Gastroesophageal sphincter (tissue), 4 donors: Measurements from ENCODE around the gene PTK7. TPM values are rescaled to one million over a fixed set of nuclear protein-coding genes. Genes with fewer than 3 reads are reported as not detected.

Experiments used
- ATAC-seq: fragments of 150-250 bp; one replicate; pipeline ENCODE4 v1.9.1; 2016; ENCODE audit warnings: mild to moderate bottlenecking, moderate library complexity
- H3K27ac ChIP-seq, 4 donors: fragments of 200-600 bp; sonication (generic) in 3 of 4; 1 replicate in 3 of 4; 2 replicates in 1 of 4; pipeline ENCODE4 v1.5.1; 2016 to 2019
- H3K27me3 ChIP-seq: fragments of 200-600 bp; sonication (generic); one replicate; pipeline ENCODE4 v1.5.1; 2019
- H3K36me3 ChIP-seq, 2 donors: fragments of 200-600 bp; sonication (generic); one replicate each; pipeline ENCODE4 v1.5.1; 2019; ENCODE audit warnings: control low read depth in 1 of 2
- H3K4me1 ChIP-seq, 3 donors: fragments of 200-600 bp; sonication (generic); 1 replicate in 2 of 3; 2 replicates in 1 of 3; pipeline ENCODE4 v1.5.1; 2016 to 2019; ENCODE audit warnings: control low read depth in 2 of 3
- H3K4me3 ChIP-seq, 2 donors: fragments of 200-600 bp; sonication (generic); one replicate each; pipeline ENCODE4 v1.5.1; 2019; ENCODE audit warnings: mild to moderate bottlenecking in 1 of 2, moderate library complexity in 1 of 2
- H3K9me3 ChIP-seq, 3 donors: fragments of 200-600 bp; sonication (generic); one replicate each; pipeline ENCODE4 v1.5.1; 2017 to 2019; ENCODE audit warnings: control low read depth in 2 of 3
- EP300 ChIP-seq: sonication (generic); formaldehyde crosslinking; IDR thresholded peaks from one replicate; pipeline ENCODE4 v1.6.1; 2017; ENCODE audit warnings: antibody characterized with exemption, mild to moderate bottlenecking
- POLR2A ChIP-seq, 2 donors: fragments of 450-650 bp; IDR thresholded peaks; one replicate each; pipeline ENCODE4 v1.6.1; 2017; ENCODE audit warnings: antibody characterized with exemption in 2 of 2, mild to moderate bottlenecking in 2 of 2, moderate library complexity in 1 of 2
- POLR2AphosphoS5 ChIP-seq: sonication (generic); formaldehyde crosslinking; IDR thresholded peaks from one replicate; pipeline ENCODE4 v1.6.1; 2017; ENCODE audit warnings: antibody characterized with exemption
- WGBS, 2 donors: methylation state at CpG; one replicate each; pipeline ENCODE4 v1.1.5; 2018; ENCODE audit warnings: low coverage in 1 of 2; 5-methylcytosine and 5-hydroxymethylcytosine counted together
- total RNA-seq, 4 donors: library from RNA; depleted of rRNA; stranded (reverse); fragments of >200 nt; gene quantifications; one replicate each; pipeline ENCODE4 v1.1.0, GENCODE V29; 2016
- TF ChIP-seq, protein P1 (sequence below), 4 experiments: fragments of 200-600 bp in 2 of 4; fragments of 450-650 bp in 2 of 4; sonication (generic) in 1 of 4; IDR thresholded peaks; one replicate each; pipeline ENCODE4 v1.5.1; 2017 to 2019; ENCODE audit warnings: antibody characterized with exemption in 4 of 4, mild to moderate bottlenecking in 2 of 4, moderate library complexity in 2 of 4

PTK7 gene
- 10 to 100 TPM in 1 of 4 donors, 1 to 10 TPM in 3; 2.0 to 11.6 (median 7.7) TPM for total RNA-seq

- ATAC-seq: peak; percentile 44
- peak within 1 kb of the TSS; percentile 19 to 59 for H3K4me3 ChIP-seq
- no peak for TF ChIP-seq POLR2A (IDR thresholded peaks at IDR 0.05)
- TF ChIP-seq, protein P1, sequence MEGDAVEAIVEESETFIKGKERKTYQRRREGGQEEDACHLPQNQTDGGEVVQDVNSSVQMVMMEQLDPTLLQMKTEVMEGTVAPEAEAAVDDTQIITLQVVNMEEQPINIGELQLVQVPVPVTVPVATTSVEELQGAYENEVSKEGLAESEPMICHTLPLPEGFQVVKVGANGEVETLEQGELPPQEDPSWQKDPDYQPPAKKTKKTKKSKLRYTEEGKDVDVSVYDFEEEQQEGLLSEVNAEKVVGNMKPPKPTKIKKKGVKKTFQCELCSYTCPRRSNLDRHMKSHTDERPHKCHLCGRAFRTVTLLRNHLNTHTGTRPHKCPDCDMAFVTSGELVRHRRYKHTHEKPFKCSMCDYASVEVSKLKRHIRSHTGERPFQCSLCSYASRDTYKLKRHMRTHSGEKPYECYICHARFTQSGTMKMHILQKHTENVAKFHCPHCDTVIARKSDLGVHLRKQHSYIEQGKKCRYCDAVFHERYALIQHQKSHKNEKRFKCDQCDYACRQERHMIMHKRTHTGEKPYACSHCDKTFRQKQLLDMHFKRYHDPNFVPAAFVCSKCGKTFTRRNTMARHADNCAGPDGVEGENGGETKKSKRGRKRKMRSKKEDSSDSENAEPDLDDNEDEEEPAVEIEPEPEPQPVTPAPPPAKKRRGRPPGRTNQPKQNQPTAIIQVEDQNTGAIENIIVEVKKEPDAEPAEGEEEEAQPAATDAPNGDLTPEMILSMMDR (IDR thresholded peaks at IDR 0.05): no peak
- no peak for TF ChIP-seq EP300
- no peak for TF ChIP-seq POLR2AphosphoS5
- no peaks in the 10 kb centered on the region for H3K9me3 ChIP-seq
- WGBS, 2 donors: 0% methylated on average over 2 of the region's 60 CpGs; no CpG with 5 or more reads in 1 of the 2 donors
- H3K36me3 ChIP-seq: peaks cover 0 to 44% of the 10 kb centered on the region in 2 donors
- peaks cover 32% of the 10 kb centered on the region for H3K27me3 ChIP-seq
- peaks cover 0 to 28% (median 6%) of the 10 kb centered on the region in 3 donors for H3K4me1 ChIP-seq
- peak within 1 kb of the TSS in 1 of 4 donors; percentile 23 for H3K27ac ChIP-seq
Measured at GRCh38 chr6:43075670-43076463, at the start of gene PTK7. Gene PTK7, plus strand, starts transcription at chr6:43076314. Its CDS starts 175 bp downstream, at chr6:43076489.

DNA sequence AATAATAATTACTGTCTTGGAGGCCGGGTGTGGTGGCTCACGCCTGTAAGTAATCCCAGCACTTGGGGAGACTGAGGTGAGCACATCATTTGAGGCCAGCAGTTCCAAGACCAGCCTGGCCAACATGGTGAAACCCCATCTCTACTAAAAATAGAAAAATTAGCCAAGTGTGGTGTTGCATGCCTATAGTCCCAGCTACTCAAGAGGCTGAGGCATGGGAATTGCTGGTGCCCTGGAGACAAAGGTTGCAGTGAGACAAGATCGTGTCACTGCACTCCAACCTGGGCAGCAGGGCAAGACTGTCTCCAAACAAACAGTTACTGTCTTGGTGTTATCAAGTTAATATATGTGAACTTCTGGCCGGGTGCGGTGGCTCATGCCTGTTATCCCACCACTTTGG is 49.7 kb upstream of the PTK7 start:
- Histone ChIP-seq H3K27ac (no peak overlapping the region), H3K9me3 (no peaks in the 10 kb centered on the region), H3K4me3 (no peak overlapping the region), H3K4me1 (peaks cover 0 to 29% (median 11%) of the 10 kb centered on the region in 3 donors), H3K27me3 (no peaks in the 10 kb centered on the region), H3K36me3 (peaks cover 3 to 81% of the 10 kb centered on the region in 2 donors)
- 84 to 92% methylated on average over 3 to 5 of the region's 5 CpGs for WGBS, 2 donors
- TF ChIP-seq POLR2AphosphoS5: no peak
- TF ChIP-seq EP300: no peak
- TF ChIP-seq POLR2A (IDR thresholded peaks at IDR 0.05): no peak
- TF ChIP-seq, protein P1 (IDR thresholded peaks at IDR 0.05): no peak
- ATAC-seq: no peak

DNA sequence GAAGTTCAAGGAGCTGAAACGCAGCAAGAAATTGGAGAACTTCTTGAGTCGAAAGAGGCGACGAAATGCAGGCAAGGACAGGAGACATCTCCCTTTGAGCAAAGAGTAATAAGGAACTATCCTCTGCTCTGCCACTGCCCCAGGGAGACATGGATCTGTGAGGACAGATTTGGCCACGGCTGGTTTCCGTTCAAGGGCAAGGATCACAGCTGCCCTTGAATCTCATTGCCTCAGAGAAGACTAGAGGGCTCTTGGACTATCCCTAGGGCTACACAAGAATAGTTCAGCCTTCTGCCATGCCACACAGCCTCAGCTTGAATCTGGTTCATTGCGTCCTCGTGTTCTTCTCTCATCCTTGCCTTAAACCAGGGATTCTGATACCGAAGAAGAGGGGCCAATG is 47.0 kb upstream of the PTK7 start:
- Histone ChIP-seq H3K4me1 (peaks cover 0 to 8% (median 0%) of the 10 kb centered on the region in 3 donors), H3K9me3 (no peaks in the 10 kb centered on the region), H3K27ac (no peak overlapping the region), H3K36me3 (peaks cover 3 to 99% of the 10 kb centered on the region in 2 donors), H3K27me3 (no peaks in the 10 kb centered on the region), H3K4me3 (no peak overlapping the region)
- WGBS, 2 donors: 71 to 78% methylated on average over 4 to 6 of the region's 9 CpGs
- no peak for ATAC-seq
- no peak for TF ChIP-seq POLR2AphosphoS5
- TF ChIP-seq POLR2A (IDR thresholded peaks at IDR 0.05): no peak
- no peak for TF ChIP-seq EP300
- TF ChIP-seq, protein P1 (IDR thresholded peaks at IDR 0.05): no peak

DNA sequence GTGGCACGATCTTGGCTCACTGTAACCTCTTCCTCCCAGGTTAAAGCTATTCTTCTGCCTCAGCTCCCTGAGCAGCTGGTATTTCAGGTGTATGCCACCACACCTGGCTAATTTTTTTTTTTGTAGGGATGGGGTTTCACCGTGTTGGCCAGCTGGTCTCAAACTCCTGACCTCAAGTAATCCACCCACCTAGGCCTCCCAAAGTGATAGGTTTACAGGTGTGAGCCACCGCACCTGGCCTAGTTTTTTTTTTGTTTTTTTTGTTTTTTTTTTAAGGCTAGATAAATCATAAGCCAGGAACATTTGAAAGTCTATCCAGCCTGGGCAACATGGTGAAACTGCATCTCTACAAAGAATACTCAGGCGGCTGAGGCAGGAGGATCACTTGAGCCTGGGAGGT is 43.8 kb upstream of the PTK7 start:
- Histone ChIP-seq H3K9me3 (no peaks in the 10 kb centered on the region), H3K27ac (no peak overlapping the region), H3K27me3 (no peaks in the 10 kb centered on the region), H3K4me3 (no peak overlapping the region), H3K4me1 (peaks cover 0 to 13% (median 0%) of the 10 kb centered on the region in 3 donors), H3K36me3 (peaks cover 3 to 98% of the 10 kb centered on the region in 2 donors)
- ATAC-seq: no peak
- TF ChIP-seq POLR2AphosphoS5: no peak
- TF ChIP-seq EP300: no peak
- TF ChIP-seq, protein P1 (IDR thresholded peaks at IDR 0.05): no peak
- no peak for TF ChIP-seq POLR2A (IDR thresholded peaks at IDR 0.05)
- 82 to 89% methylated on average over 3 to 4 of the region's 4 CpGs for WGBS, 2 donors
